Activated CD8-positive, alpha-beta memory T cell treated with anti-CD3 and anti-CD28 coated beads for 4 hours (primary cell): ENCODE measurements around the gene ROBO1.
"Not testable (repeated sequence)": the region's sequence is repeated elsewhere in the genome, so short reads cannot be mapped to it uniquely, and the experiment has no call there.

ENCODE experiments used
- DNase-seq, 2 donors: peaks; one replicate each; pipeline ENCODE4 v3.0.0-alpha.2; 2020; ENCODE audit warnings: low read depth in 2 of 2

Gene ROBO1

DNA sequence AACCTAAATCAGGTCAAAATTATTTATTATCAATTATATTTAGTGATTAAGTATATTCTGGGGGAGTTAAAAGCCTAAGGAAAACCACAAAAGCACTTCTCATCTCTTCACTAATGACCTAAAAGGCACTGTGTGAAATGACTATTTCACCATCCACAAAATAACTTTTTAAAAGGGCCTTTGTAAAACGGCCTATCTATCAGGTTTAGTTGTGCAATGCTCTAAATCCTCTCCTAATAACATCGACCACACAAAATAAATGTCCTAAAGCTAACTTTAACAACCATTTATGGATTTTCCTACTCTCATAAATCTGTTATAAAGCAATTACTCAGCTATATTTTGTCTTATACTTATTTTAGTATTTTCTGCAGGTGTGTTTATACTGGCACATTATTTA is 1066.3 kb downstream of the ROBO1 start:
- no peak for DNase-seq

DNA sequence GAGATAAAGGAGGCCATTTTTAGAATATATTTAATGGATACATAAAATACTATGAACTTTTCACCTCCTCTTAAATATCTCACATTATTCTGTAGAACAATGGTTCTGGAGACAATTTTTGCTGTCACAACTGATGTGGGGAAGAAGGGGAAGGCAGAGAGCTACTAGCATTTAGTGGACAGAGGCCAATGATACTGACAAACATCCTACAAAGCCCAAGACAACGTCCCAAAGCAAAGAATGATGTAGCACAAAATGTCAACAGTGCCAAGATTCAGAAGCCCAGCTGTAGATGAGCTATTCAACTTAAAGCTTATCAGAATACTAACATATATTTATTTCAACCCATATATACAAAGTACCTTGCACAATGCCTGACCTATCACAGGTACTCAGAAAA is 1069.4 kb downstream of the ROBO1 start:
- no peak for DNase-seq

DNA sequence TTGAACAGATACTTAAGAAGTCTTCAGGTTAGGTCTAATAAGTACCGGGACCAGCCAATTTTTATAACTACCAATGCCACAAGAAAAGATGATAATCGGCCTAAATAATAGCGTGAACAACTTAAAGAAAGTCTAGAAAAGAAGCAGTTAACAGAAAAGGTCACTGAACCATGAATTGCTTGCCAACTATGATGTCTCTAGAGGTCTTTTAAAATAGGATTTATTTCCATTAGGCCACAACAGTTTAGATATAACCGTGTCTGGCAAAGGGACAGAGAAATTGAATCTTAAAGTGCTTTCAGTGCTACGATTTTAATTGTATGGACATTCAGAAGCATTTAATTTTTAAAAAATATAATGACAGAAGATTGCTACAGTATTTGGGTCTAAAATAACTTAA is 1070.4 kb downstream of the ROBO1 start:
- no peak for DNase-seq

DNA sequence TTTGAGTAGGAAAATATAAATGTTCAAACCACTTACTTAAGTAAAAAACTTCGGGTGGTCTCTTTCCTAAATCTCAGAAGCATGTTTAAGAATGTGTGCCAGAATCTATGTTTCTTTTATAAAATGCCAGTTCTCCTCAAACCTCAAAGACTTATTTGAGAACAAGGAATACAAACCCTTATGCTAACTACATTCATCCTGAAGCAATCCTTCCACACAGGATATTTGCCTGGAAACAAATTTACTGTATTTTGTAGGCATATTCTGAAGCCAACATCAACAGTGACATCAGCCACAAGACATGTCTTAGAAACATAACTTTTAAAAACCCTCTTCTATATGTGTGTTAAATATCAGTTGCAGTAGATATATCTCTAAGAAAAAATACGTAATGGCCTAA is 1077.0 kb downstream of the ROBO1 start:
- no peak for DNase-seq

DNA sequence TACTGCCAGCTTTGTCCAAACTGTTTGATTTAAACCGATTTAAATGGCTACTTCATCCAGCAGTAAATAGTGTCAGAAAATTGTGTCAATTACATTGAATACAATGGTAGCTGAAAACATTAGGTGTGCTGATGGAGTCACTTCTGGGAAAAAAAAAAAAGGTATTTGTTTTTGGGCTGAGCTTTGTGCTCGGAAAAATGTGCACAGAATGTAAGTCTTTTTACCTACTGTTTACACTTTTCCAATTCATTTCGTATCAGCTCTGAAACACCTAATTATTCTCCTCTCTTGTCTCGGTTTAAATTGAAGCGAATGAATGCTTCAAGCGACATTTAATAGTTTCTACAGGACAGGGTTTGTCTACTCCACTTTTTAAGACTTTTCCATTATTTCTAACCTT is 1078.4 kb downstream of the ROBO1 start:
- DNase-seq, result no peak

DNA sequence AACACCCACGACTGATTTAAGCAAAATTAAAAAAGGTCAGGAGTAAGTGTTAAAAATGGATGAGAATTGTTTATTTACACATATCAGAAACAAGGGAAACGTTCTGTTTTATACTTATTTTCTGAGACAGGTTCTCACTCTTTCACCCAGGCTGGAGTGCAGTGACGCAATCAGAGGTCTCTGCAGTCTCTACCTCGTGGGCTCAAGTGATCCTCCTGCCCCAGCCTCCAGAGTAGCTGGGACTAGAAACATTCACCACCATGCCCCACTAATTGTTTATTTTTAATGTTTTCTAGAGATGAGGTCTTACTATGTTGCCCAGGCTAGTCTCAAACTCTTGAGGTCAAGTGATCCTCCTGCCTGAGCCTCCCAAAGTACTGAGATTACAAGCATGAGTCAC is 1080.3 kb downstream of the ROBO1 start:
- no peak for DNase-seq

DNA sequence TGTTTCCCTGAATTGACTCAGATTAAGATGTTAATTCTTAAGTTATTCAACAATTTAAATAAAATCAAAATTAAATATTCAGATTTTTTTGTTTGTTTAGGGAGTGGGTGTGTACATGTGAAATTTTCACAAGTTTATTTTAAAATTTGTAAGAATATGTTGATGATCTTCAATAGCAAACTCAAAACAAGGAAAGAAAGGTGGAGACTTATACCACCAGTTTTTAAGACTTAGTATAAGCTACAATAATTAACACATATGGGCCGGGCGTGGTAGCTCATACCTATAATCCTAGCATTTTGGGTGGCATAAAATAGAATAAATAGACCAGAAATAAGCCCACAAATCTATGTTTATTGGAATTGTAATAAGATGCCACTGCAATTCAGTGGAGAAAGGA is 1084.5 kb downstream of the ROBO1 start:
- DNase-seq, result no peak

DNA sequence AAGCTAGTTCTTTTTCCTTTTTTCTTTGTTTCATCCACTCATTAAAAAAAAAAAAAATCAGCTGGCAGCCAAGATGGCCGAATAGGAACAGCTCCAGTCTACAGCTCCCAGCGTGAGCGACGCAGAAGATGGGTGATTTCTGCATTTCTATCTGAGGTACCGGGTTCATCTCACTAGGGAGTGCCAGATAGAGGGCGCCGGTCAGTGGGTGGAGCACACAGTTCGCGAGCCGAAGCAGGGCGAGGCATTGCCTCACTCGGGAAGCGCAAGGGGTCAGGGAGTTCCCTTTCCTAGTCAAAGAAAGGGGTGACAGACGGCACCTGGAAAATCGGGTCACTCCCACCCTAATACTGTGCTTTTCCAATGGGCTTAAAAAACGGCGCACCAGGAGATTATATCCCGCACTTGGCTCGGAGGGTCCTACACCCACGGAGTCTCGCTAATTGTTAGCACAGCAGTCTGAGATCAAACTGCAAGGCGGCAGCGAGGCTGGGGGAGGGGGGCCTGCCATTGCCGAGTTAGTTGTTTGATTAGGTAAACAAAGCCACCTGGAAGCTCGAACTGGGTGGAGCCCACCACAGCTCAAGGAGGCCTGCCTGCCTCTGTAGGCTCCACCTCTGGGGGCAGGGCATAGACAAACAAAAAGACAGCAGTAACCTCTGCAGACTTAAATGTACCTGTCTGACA is 1092.5 kb downstream of the ROBO1 start:
- DNase-seq, result not testable (repeated sequence)

DNA sequence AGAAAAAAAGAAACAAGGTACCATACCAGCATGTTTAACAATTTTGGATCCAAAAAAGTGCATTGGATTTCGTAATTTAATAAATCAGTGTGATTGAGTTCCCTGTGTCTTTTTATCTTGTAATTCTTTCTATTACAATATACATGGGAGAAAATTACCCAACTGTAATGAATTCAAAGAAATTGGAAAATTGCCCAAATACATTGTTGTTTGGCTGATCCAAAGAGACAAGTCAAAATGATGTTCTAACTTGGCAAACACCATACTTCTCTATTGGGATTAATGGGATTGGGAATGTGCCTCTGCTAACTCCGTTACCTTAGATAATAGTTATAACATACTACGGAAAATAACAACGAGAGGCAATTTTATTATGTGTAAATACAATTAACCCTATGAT is 1097.1 kb downstream of the ROBO1 start:
- DNase-seq, result no peak

DNA sequence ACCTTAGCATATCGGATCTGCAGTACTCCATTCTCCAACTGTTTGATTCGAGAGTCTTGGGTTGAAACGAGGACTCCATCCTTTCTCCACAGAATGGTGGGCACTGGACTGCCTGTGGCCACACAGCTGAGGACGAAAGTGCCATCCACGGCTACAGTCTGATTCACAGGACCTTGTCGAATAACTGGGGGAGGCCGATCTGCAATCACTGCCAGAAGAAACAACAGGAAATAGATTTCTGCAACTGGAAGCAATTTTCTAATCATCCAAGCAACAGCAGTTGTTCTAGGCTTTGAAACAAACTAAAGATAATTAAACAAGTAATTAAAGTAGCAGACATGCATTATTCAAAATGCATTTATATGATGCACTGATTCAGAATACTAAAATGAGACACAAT is 1097.7 kb downstream of the ROBO1 start:
- no peak for DNase-seq

DNA sequence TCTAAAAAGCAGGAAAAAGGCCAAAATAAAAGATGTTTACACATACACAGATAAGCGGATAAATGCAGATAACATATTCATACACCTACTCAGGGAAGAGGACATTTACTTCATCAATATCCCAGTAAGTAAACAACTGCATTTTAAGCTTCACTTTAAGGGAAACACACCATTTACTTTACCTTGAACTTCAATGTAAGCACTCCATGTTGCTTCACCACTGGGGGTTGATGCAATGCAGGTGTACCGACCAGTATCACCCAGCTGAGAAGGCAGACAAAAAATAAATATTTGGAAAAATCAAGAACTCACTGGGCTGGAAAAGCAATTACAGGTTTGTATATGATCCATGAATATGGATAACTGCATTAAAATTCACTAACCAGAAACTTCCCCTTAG is 1099.5 kb downstream of the ROBO1 start:
- no peak for DNase-seq

DNA sequence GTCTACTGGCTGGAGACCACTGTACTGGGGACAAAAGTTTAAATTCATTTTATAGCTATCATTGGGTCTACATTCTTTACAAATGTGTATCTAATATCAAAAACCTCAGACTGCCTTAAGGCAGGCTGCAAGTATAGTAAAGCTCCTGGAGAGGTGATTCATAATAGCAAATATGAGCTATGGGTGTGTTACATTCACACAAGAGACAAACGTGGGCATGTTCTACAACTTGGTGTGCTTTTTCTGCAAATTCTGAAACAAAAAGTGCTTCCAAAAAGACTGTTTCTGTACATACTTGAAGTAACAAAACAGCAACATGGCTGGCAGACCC is 1101.4 kb downstream of the ROBO1 start:
- no peak for DNase-seq

DNA sequence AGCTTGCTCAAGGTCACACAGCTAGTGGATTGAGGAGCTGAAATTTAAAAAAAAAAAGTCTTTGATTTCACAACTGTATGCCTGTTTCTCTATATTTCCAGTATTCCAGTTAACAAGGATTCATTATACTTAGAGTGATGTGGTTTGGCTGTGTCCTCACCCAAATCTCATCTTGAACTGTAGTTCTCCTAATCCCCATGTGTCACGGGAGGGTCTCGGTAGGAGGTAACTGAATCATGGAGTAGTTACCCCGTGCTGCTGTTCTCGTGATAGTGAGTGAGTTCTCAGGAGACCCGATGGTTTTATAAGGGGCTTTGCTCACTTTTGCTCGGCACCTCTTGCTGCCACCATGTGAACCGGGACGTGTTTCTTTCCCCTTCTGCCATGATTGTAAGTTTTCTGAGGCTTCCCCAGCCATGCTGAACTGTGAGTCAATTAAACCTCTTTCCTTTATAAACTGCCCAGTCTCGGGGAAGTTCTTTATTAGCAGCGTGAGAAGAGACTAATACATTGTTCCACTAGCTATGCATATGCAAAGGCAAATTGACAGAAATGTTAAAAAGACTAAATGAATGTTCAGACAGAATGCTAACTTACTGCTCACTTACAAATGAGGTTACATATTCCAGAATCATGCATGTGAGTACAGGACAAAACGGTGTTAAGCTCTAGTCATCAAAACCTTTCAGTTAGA is 1101.9 kb downstream of the ROBO1 start:
- DNase-seq, result no peak

DNA sequence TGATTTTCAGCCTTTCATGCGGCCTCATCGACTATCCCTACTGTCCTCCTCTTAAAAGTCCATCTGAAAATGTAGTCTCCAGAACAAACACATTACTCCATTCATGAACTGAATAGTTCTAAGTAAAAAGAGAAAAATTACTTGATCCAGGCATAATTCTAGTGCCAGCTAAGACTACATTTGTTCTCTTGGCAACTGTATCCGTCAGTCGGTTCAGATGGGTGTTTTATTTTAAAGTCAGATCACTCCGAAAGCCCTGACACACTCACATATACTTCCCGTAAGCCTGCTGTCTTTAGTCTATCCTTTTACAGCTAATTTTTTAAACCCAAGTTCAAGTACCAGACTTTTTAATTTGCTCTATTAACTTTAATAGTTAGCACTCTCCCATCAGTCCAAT is 1102.7 kb downstream of the ROBO1 start:
- no peak for DNase-seq

DNA sequence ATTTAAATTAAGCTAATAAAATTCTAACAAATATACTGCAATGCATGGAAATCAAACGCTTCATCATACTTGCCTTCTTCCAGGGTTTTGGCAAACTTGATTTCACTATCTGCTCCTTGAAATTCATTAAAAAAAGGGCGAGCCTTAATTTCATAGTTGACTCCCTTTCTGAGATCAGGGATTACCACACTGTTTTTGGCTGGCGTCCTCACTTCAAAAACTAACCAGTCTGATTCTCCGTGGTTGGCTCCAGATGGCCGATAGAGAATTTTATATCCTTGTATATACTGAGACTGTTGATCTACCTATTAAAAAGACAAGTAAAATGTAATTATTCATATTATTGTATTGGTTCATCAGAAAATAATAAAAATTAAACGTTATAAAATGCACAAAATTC is 1106.8 kb downstream of the ROBO1 start:
- DNase-seq, result no peak

DNA sequence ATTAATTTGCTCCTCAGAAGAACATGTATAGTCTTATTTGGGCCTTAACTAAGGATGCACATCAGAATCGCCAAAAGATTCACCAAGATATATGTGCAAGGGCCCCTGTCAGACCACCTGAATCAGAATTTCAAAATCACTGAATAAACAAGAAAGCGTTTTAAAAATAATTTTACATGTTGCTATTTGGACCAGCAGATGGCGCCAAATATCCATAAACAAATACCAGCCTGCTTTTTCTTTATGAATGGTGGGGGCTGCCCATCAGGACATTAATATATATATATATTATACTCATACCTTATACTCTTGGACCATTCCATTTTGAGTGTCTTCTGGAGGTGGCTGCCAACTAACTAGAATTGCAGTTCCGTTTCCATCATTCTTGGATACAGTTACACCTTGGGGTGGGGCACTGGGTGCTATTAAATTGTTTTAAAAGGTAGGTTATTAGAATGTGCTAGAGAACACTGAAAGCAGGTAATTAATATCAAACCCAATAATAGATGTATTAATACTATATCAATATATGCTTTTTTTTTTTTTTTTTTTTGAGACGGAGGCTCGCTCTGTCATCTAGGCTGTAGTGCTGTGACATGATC is 1108.3 kb downstream of the ROBO1 start:
- no peak for DNase-seq

DNA sequence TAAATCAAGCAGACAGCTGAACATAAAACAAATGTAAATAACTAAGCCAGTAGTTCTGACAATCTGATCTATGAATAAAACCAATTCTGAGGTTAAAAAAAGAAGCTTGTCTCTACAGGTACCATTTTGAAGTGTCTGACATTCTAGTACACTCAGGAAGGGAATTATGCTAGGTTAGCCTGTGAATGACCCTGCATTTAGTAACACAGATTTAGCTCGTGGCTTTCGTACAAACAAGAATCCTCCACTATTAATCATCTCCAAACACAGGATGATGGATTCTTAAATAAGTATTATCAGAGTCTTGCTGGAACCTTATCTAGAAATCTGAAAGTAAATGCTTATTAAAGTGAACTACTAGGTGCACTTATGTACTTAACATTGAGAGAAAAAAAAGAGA is 1120.1 kb downstream of the ROBO1 start:
- no peak for DNase-seq

DNA sequence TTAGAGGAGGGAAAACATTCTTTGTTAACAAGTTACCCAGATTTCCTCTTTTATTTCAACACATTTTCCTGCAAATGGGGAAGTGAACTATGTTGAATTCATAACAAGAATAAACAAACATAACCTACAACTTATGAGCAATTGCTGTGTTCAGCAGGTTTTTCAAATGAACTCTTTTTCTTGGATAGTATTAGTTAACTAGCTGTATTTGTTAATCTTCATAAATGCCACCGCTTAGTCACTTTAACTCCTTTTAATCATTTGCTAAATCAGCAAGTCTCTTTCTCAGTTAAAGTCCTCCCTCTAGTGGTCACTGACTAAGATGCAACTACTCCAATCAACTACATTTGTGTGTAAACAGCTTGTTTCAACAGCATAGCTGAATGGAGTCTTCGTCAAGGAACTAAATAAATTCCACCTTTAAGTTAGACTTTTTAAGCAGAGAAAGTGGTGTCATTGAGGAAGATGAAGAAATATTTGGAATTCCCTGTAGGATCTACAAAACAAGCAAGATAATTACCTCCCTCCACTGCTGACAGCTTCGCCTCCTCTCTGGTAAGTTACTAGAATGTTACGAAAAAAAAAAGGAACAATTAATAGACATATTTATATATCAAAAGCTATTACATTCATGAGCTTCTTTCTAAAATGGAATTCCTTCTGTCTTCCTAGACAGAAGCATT is 1122.0 kb downstream of the ROBO1 start:
- DNase-seq, result no peak

DNA sequence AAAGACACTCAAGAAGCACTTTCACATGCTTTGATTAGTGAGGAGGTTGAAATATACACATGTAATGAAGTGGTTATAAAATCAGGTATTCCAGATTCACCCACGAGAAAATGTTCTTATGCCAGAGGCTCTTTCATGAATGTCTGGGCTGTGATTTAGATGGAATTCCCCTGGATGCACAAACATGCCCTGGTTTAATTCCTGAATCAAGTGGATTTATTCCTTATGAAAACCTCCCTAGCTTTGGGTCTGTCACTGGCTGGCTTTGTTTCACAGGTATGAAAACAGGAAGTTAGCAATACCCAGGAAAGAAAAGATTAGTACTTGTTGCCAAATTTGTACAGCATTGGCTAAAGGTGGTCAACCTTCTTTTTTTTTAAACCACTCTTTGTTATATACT is 1123.0 kb downstream of the ROBO1 start:
- DNase-seq, result no peak

DNA sequence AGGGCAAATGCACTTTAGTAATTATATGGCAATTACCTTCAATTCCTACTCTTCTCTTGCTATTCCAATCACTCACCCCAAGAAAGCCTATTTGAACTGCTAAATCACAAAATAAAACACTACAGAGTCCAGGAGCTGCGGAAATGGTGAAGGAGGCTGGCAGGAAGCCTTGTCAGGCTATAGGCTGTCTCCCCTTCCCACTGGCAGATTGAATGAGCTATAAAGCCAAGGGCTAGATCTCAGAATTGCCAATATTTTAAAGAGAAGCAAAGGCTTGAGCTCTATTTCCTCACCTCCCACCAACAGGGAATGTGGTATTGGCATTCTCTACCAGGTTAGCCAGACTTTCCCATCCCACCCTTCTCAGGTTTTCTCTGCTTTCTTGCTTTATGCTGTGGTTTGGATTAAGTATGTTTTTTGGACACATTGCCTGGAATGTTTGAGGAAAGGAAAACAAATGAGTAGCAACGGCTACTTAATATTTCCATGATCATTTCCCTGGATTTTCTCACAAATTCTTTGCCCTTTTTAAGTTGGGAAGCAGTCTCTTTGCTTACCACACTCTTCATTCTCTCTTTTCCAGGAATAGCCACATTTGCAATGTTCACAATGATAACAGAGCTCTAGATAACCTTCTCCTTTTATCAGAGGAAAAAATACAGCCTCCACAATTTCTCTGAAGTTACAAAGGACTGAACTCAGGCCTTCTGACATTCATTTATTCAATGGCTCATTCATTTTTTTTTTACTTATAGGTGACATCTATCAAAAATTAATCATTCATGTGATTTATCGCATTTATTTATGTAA is 1125.4 kb downstream of the ROBO1 start:
- DNase-seq, result no peak

DNA sequence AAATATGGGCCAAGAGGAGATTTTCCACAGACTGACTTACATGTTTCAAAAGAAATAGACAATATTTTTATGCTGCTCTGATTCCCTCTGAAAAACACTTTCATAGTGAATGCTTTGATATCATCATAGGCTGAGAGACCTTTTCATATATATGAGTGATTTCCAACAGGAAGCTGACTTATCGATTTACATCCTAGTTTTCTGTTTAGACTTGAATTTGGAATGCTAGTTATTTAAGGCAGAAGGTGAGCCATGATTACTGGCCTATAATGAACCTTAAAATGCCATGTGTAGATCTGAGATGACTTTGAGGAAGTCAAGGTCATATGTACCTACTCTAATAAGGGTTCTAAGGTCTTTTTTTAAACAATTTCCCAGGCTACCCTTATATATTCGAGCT is 1126.1 kb downstream of the ROBO1 start:
- DNase-seq, result no peak

DNA sequence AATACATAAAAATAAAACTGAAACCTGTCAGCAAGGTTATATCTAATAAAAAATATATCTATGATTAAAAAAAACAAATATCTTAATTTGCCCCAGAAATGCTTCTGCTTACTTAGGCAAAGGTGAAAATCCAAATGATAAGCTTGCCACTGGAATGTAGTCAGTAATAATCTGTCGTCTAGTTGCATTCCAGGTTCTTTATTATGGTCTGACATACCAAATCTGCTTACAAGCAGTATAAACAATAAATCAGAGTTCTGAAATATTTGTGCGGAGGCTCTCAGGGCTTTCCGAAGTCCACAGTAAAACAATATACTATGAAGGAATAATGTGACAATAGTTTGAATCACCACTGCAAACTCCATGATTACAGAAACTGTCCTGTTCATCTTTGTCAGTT is 1133.5 kb downstream of the ROBO1 start:
- no peak for DNase-seq
